H1 (cell line): ENCODE measurements around the gene YBX3. TPM values are rescaled to one million over a fixed set of nuclear protein-coding genes. Genes with fewer than 3 reads are reported as not detected.

Experiments used
- CTCF ChIA-PET: fragments of 300-600 bp; sonication (Branson Sonifier 250); formaldehyde crosslinking; loops from one replicate; lab custom pipeline; 2021; ENCODE audit not compliant: partially characterized antibody; lab: Charles Lee
- POLR2A ChIA-PET: fragments of 300-600 bp; sonication (Branson Sonifier 250); formaldehyde crosslinking; loops from one replicate; lab custom pipeline; 2021; ENCODE audit warnings: inconsistent platforms; ENCODE audit not compliant: partially characterized antibody; lab: Charles Lee
- DNase-seq, 2 experiments: peaks; one replicate each; pipeline versions ENCODE4 v3.0.0 to v3.0.0-alpha.2; 2010 to 2022; ENCODE audit warnings: low spot score in 2 of 2, low read depth in 1 of 2, mixed read lengths in 1 of 2
- FAIRE-seq: peaks from 2 replicates; lab custom pipeline; 2011; peaks lifted over from hg19 to GRCh38; lab: Jason Lieb, UNC
- H2AFZ ChIP-seq: 2 replicates; pipeline ENCODE4 v1.8.1; 2012; ENCODE audit warnings: low read length, inconsistent platforms
- H2AK5ac ChIP-seq: 2 replicates; pipeline ENCODE4 v1.6.1; 2013; ENCODE audit warnings: low read depth, low read length
- H2BK120ac ChIP-seq: replicated peaks from 2 replicates; pipeline ENCODE3; 2013; ENCODE audit warnings: low read depth, low read length, inconsistent platforms
- H2BK12ac ChIP-seq: 2 replicates; pipeline ENCODE4 v1.6.1; 2013; ENCODE audit warnings: low read depth, low read length
- H2BK15ac ChIP-seq: 2 replicates; pipeline ENCODE4 v1.6.1; 2013; ENCODE audit warnings: low read length
- H2BK20ac ChIP-seq: 2 replicates; pipeline ENCODE4 v1.6.1; 2013; ENCODE audit warnings: low read length
- H2BK5ac ChIP-seq: 2 replicates; pipeline ENCODE4 v1.6.1; 2013; ENCODE audit warnings: low read depth, low read length
- H3K14ac ChIP-seq: 2 replicates; pipeline ENCODE4 v1.6.1; 2013; ENCODE audit warnings: inconsistent platforms; ENCODE audit not compliant: insufficient read length
- H3K18ac ChIP-seq: 2 replicates; pipeline ENCODE4 v1.6.1; 2013; ENCODE audit warnings: low read length; ENCODE audit errors: extremely low read depth
- H3K23ac ChIP-seq: 2 replicates; pipeline ENCODE4 v1.6.1; 2013; ENCODE audit warnings: inconsistent platforms; ENCODE audit not compliant: insufficient read length
- H3K23me2 ChIP-seq: 2 replicates; pipeline ENCODE4 v1.6.1; 2013; ENCODE audit warnings: low read depth, low read length
- H3K27ac ChIP-seq: 2 replicates; pipeline ENCODE4 v1.6.1; 2011; ENCODE audit warnings: low read depth, low read length, inconsistent platforms
- H3K27me3 ChIP-seq, 4 experiments: replicated peaks in 1 of 4; 1 replicate in 1 of 4; 2 replicates in 3 of 4; pipeline versions ENCODE4 v1.6.1 to v1.8.1; 2011 to 2013; ENCODE audit warnings: low read length in 3 of 4, mild to moderate bottlenecking in 3 of 4, inconsistent platforms in 2 of 4, mixed read lengths in 2 of 4, moderate library complexity in 1 of 4; ENCODE audit not compliant: control insufficient read depth in 3 of 4, insufficient read depth in 3 of 4; ENCODE audit errors: extremely low read depth in 1 of 4
- H3K36me3 ChIP-seq, 4 experiments: 2 replicates each; pipeline versions ENCODE4 v1.6.1 to v1.8.1; 2011 to 2013; ENCODE audit warnings: mild to moderate bottlenecking in 4 of 4, low read length in 3 of 4, moderate library complexity in 2 of 4, control low read depth in 1 of 4, inconsistent platforms in 1 of 4; ENCODE audit not compliant: insufficient read depth in 4 of 4, control insufficient read depth in 2 of 4
- H3K4ac ChIP-seq: replicated peaks from 2 replicates; pipeline ENCODE3; 2013; ENCODE audit warnings: low read length, low read depth, mixed read lengths, inconsistent platforms; ENCODE audit not compliant: insufficient read length
- H3K4me1 ChIP-seq, 4 experiments: replicated peaks in 1 of 4; 1 replicate in 1 of 4; 2 replicates in 3 of 4; pipeline versions ENCODE4 v1.6.1 to v1.8.1; 2011 to 2013; ENCODE audit warnings: low read length in 3 of 4, inconsistent platforms in 2 of 4, mixed read lengths in 1 of 4; ENCODE audit not compliant: insufficient read depth in 4 of 4, control insufficient read depth in 3 of 4
- H3K4me2 ChIP-seq, 2 experiments: 2 replicates each; pipeline versions ENCODE4 v1.6.1 to v1.8.1; 2011 to 2013; ENCODE audit warnings: low read depth in 2 of 2, low read length in 2 of 2, control low read depth in 1 of 2, inconsistent platforms in 1 of 2, mild to moderate bottlenecking in 1 of 2; ENCODE audit not compliant: insufficient read depth in 1 of 2
- H3K4me3 ChIP-seq, 4 experiments: fragments of 200-600, 300-600 bp in 1 of 4; sonication (generic), shearing (Covaris generic), sonication (Bioruptor Twin) in 1 of 4; 2 replicates each; pipeline versions ENCODE4 v1.5.1 to v1.8.1; 2011 to 2016; ENCODE audit warnings: low read length in 4 of 4, low read depth in 3 of 4, control low read depth in 2 of 4, inconsistent platforms in 2 of 4, mild to moderate bottlenecking in 2 of 4, mixed read lengths in 1 of 4, moderate library complexity in 1 of 4; ENCODE audit not compliant: insufficient read depth in 2 of 4; ENCODE audit errors: extremely low read depth in 1 of 4
- H3K56ac ChIP-seq: replicated peaks from 2 replicates; pipeline ENCODE3; 2013; ENCODE audit warnings: low read depth, mild to moderate bottlenecking, mixed read lengths, low read length, inconsistent platforms; ENCODE audit not compliant: insufficient read length
- H3K79me1 ChIP-seq: 2 replicates; pipeline ENCODE4 v1.6.1; 2013; ENCODE audit warnings: low read depth, low read length, control low read depth
- H3K79me2 ChIP-seq, 2 experiments: 2 replicates each; pipeline versions ENCODE4 v1.6.1 to v1.8.1; 2012 to 2013; ENCODE audit warnings: low read length in 2 of 2, mild to moderate bottlenecking in 2 of 2, inconsistent platforms in 1 of 2; ENCODE audit not compliant: insufficient read depth in 2 of 2, control insufficient read depth in 1 of 2
- H3K9ac ChIP-seq, 4 experiments: replicated peaks in 1 of 4; 1 replicate in 1 of 4; 2 replicates in 3 of 4; pipeline versions ENCODE4 v1.6.1 to v1.8.1; 2011 to 2013; ENCODE audit warnings: low read depth in 3 of 4, low read length in 3 of 4, control low read depth in 2 of 4, mild to moderate bottlenecking in 2 of 4, moderate library complexity in 2 of 4, inconsistent platforms in 1 of 4; ENCODE audit errors: extremely low read depth in 1 of 4
- H3K9me3 ChIP-seq, 2 experiments: 2 replicates each; pipeline versions ENCODE4 v1.6.1 to v1.8.1; 2012 to 2013; ENCODE audit warnings: mild to moderate bottlenecking in 2 of 2, moderate library complexity in 2 of 2, control low read depth in 1 of 2, inconsistent platforms in 1 of 2, low read depth in 1 of 2, low read length in 1 of 2, mixed read lengths in 1 of 2; ENCODE audit not compliant: insufficient read depth in 2 of 2
- H4K20me1 ChIP-seq, 2 experiments: replicated peaks in 1 of 2; 2 replicates each; pipeline versions ENCODE3 to v1.8.1; 2011 to 2013; ENCODE audit warnings: inconsistent platforms in 2 of 2, low read length in 2 of 2, mild to moderate bottlenecking in 1 of 2; ENCODE audit not compliant: insufficient read depth in 2 of 2, control insufficient read depth in 1 of 2
- H4K5ac ChIP-seq: 2 replicates; pipeline ENCODE4 v1.6.1; 2013; ENCODE audit warnings: low read length, low read depth, mixed read lengths, inconsistent platforms; ENCODE audit not compliant: insufficient read length
- H4K8ac ChIP-seq: 2 replicates; pipeline ENCODE4 v1.8.0; 2013; ENCODE audit warnings: mild to moderate bottlenecking, moderate library complexity, low read length, inconsistent platforms; ENCODE audit not compliant: insufficient read depth; ENCODE audit errors: extremely low read depth
- H4K91ac ChIP-seq: replicated peaks from 2 replicates; pipeline ENCODE3; 2013; ENCODE audit warnings: low read length, mixed read lengths, inconsistent platforms; ENCODE audit not compliant: insufficient read length
- CEBPB ChIP-seq: IDR thresholded peaks from 2 replicates; pipeline ENCODE4 v1.6.1; 2012; ENCODE audit warnings: low read depth, low read length
- KDM4A ChIP-seq: IDR thresholded peaks from one replicate; pipeline ENCODE4 v1.7.1; 2012; ENCODE audit warnings: low read depth, mild to moderate bottlenecking, moderate library complexity, low read length, inconsistent platforms; ENCODE audit not compliant: severe bottlenecking
- RNF2 ChIP-seq: fragments of 200-900, 300-1000 bp; sonication (generic); IDR thresholded peaks from 2 replicates; pipeline ENCODE4 v1.7.1; 2016; ENCODE audit warnings: borderline replicate concordance, low read depth, mild to moderate bottlenecking, antibody characterized with exemption, low read length; ENCODE audit not compliant: poor library complexity, severe bottlenecking; ENCODE audit errors: missing control alignments
- SP2 ChIP-seq: IDR thresholded peaks from 2 replicates; pipeline ENCODE4 v1.6.1; 2012; ENCODE audit warnings: mild to moderate bottlenecking, low read length, inconsistent platforms
- TCF12 ChIP-seq: IDR thresholded peaks from 2 replicates; pipeline ENCODE4 v1.6.1; 2011; ENCODE audit warnings: low read depth, mild to moderate bottlenecking, low read length
- WGBS, 2 experiments: shearing (Covaris generic) in 1 of 2; methylation state at CpG; one replicate each; pipeline versions ENCODE4 v1.1.6 to v1.1.7; 2013 to 2015; ENCODE audit warnings: low lambda C conversion rate in 2 of 2, mixed read lengths in 2 of 2, inconsistent platforms in 1 of 2, low coverage in 1 of 2, missing lambda C conversion rate in 1 of 2; ENCODE audit not compliant: insufficient replicate concordance in 2 of 2, insufficient coverage in 1 of 2, insufficient read length in 1 of 2; ENCODE audit errors: extremely low coverage in 1 of 2, missing lambda C conversion rate in 1 of 2; 5-methylcytosine and 5-hydroxymethylcytosine counted together
- polyA plus RNA-seq, 7 experiments: library from polyadenylated mRNA; depleted of rRNA in 3 of 7; stranded (reverse) in 5 of 7; unstranded in 2 of 7; fragments of >200 nt in 5 of 7; fragments of 200-250 nt in 2 of 7; gene quantifications; 1 replicate in 5 of 7; 2 replicates in 1 of 7; 4 replicates in 1 of 7; pipeline versions ENCODE4 v1.2.1 to v1.2.3, GENCODE V29; 2011 to 2013; ENCODE audit warnings: missing spikeins in 2 of 7, mixed read lengths in 2 of 7
- total RNA-seq: library from RNA; stranded (reverse); fragmentation: NEBNext Ultra II Directional; extraction: Animal tissue kit (Norgen Biotek cat#: 25700); gene quantifications from 2 replicates; pipeline ENCODE4 v1.2.1, GENCODE V29; 2021
- TF ChIP-seq, protein P1 (sequence below): IDR thresholded peaks from 2 replicates; pipeline ENCODE4 v1.6.1; 2011; ENCODE audit warnings: low read depth, mild to moderate bottlenecking, low read length; ENCODE audit not compliant: insufficient read depth
- TF ChIP-seq, protein P2 (sequence below), 3 experiments: IDR thresholded peaks; 1 replicate in 2 of 3; 2 replicates in 1 of 3; pipeline versions ENCODE4 v1.5.1 to v1.6.1; 2011; ENCODE audit warnings: low read length in 3 of 3, mild to moderate bottlenecking in 3 of 3, inconsistent platforms in 2 of 3, low read depth in 1 of 3, moderate library complexity in 1 of 3; ENCODE audit not compliant: insufficient read depth in 1 of 3; ENCODE audit errors: control extremely low read depth in 1 of 3
- TF ChIP-seq, protein P3 (sequence below): IDR thresholded peaks from 2 replicates; pipeline ENCODE4 v1.6.1; 2012; ENCODE audit warnings: low read length, inconsistent platforms

Gene YBX3
- total and polyA plus RNA-seq, 2 of the 8 experiments (the other 6 are each of a cell fraction or from before 2014, with no cell fraction given), result 83.1 to 480 TPM

DNA sequence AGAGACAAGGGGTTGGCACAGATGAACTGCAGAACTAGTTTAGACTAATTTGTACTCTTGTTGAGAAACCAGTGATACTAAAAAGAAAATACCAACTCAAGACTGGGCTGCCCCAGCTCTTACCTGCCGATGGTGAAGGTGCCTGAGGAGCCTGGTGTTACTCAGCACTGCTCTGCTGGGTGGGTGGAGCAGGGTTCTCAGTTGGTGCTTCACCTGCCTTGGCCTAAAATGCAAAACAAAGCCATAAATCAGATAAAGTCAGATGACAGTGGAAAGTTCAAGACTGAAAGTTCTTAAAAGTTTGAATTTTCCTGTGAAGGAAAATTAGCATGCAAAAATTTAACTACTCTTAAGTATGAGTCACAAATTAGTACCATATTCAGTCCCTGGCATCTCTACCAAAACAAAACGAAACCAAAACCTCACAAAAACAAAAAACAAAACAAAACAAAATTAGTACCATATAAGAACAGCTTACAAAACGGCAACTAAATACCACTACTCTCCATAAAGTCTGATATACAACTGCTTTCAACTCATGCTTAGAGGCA, 21.9 kb downstream of the YBX3 start:
- Histone ChIP-seq H3K4me2 (no peak overlapping the region), H3K27me3 (no peaks in the 10 kb centered on the region), H3K18ac (no peak overlapping the region), H4K20me1 (peaks cover 3 to 4% of the 10 kb centered on the region in 2 experiments), H2BK15ac (no peak overlapping the region), H3K4me3 (no peak overlapping the region), H3K4me1 (no peaks in the 10 kb centered on the region), H2BK20ac (no peak overlapping the region), H3K79me2 (no peaks in the 10 kb centered on the region), H3K27ac (no peak overlapping the region), H4K5ac (no peak overlapping the region), H3K4ac (no peak overlapping the region), H2AFZ (no peak overlapping the region), H3K36me3 (peaks cover 32 to 80% (median 61%) of the 10 kb centered on the region in 4 experiments), H3K14ac (no peak overlapping the region), H3K56ac (no peak overlapping the region), H3K9me3 (no peaks in the 10 kb centered on the region), H3K23ac (no peak overlapping the region), H4K8ac (no peak overlapping the region), H3K23me2 (no peaks in the 10 kb centered on the region; the same call in 1 of the 2 replicates), H3K9ac (no peak overlapping the region), H4K91ac (no peak overlapping the region), H2AK5ac (no peak overlapping the region), H3K79me1 (no peaks in the 10 kb centered on the region), H2BK5ac (no peak overlapping the region), H2BK120ac (no peak overlapping the region), H2BK12ac (no peak overlapping the region)
- DNase-seq, result no peak
- CTCF ChIA-PET, result interaction anchor here (1.0 kb wide), 1 partner anchor 8 kb away, joined by 3 read pairs; no protein-coding TSS in a partner anchor
- FAIRE-seq, result no peak
- POLR2A ChIA-PET, result interaction anchor here (1.6 to 1.8 kb wide), 3 partner anchors 10 to 22 kb away, joined by 3 to 4 read pairs (median 3); partner anchors contain the start of gene YBX3
- WGBS, 2 experiments, result 93 to 100% methylated on average over 1 to 3 of the region's 3 CpGs
- no peak for TF ChIP-seq KDM4A
- TF ChIP-seq RNF2, result no peak
- TF ChIP-seq, protein P1, sequence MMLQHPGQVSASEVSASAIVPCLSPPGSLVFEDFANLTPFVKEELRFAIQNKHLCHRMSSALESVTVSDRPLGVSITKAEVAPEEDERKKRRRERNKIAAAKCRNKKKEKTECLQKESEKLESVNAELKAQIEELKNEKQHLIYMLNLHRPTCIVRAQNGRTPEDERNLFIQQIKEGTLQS, result no peak
- TF ChIP-seq, protein P2, sequence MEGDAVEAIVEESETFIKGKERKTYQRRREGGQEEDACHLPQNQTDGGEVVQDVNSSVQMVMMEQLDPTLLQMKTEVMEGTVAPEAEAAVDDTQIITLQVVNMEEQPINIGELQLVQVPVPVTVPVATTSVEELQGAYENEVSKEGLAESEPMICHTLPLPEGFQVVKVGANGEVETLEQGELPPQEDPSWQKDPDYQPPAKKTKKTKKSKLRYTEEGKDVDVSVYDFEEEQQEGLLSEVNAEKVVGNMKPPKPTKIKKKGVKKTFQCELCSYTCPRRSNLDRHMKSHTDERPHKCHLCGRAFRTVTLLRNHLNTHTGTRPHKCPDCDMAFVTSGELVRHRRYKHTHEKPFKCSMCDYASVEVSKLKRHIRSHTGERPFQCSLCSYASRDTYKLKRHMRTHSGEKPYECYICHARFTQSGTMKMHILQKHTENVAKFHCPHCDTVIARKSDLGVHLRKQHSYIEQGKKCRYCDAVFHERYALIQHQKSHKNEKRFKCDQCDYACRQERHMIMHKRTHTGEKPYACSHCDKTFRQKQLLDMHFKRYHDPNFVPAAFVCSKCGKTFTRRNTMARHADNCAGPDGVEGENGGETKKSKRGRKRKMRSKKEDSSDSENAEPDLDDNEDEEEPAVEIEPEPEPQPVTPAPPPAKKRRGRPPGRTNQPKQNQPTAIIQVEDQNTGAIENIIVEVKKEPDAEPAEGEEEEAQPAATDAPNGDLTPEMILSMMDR (IDR thresholded peaks at IDR 0.05; ENCODE audit: control extremely low read depth in 1 of 3, insufficient read depth in 1 of 3, low read depth in 1 of 3, low read length in 3 of 3), result no peak
- TF ChIP-seq TCF12, result no peak
- no peak for TF ChIP-seq CEBPB
- TF ChIP-seq SP2, result no peak
- TF ChIP-seq, protein P3, sequence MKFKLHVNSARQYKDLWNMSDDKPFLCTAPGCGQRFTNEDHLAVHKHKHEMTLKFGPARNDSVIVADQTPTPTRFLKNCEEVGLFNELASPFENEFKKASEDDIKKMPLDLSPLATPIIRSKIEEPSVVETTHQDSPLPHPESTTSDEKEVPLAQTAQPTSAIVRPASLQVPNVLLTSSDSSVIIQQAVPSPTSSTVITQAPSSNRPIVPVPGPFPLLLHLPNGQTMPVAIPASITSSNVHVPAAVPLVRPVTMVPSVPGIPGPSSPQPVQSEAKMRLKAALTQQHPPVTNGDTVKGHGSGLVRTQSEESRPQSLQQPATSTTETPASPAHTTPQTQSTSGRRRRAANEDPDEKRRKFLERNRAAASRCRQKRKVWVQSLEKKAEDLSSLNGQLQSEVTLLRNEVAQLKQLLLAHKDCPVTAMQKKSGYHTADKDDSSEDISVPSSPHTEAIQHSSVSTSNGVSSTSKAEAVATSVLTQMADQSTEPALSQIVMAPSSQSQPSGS, result no peak
